ENCODE measurements around the gene WWOX. TPM values are rescaled to one million over a fixed set of nuclear protein-coding genes. Genes with fewer than 3 reads are reported as not detected.

WWOX gene
- total RNA-seq, 1 donor from 2014 or later, result 7.3 TPM

DNA sequence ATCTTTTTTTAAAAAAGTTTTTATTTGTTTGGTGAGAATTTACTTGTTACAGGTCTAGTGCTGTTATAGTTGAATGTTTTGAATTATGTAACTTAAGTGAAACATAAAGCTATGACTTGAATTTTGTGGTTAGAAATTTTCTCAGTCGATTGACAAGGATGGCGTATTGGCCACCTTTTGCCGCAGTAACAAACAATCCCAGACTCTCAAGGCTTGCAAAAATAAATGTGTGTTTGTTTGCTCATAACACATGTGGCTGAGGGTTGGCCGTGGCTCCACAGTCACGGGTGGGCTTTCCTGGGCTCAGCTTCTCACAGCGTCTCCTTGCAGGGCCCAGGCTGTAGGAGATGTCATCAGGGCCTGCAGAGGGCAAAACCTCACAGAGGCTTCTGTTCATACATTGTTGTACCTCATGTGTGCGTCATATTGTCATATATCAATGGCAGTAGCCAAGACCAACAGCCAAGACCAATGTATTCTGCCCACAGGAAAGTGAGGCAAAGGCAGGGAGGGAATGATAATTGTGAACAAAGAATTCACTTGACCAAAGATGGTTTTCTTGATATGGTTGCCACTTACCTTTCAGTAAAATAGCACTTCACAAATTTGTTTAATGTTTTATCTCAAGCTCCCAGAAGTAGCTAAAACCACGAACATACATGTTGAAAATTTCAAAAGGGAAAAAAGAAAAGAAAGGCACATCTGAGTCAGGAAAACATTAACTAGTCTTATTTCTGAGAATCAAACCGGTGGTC, 93.5 kb downstream of the WWOX start:
- H3K36me3 ChIP-seq (ENCODE audit: insufficient read depth, low read length), result no peaks in the 10 kb centered on the region
- no peaks in the 10 kb centered on the region for H3K9me3 ChIP-seq (ENCODE audit: insufficient read depth, low read depth, low read length)
- no peaks in the 10 kb centered on the region for H3K4me1 ChIP-seq (ENCODE audit: insufficient read depth, low read length)
- no peak overlapping the region for H3K27ac Mint-ChIP-seq (ENCODE audit: unreplicated experiment)
- no peak overlapping the region for H3K4me2 ChIP-seq (ENCODE audit: low read length)
- no peak overlapping the region for H3K4me3 Mint-ChIP-seq (ENCODE audit: unreplicated experiment)
- H3K27ac ChIP-seq (ENCODE audit: low read depth, low read length), result no peak overlapping the region
- no peaks in the 10 kb centered on the region for H3K36me3 Mint-ChIP-seq (ENCODE audit: low read depth, unreplicated experiment)
- no peaks in the 10 kb centered on the region for H3K27me3 Mint-ChIP-seq (ENCODE audit: low read depth, unreplicated experiment)
- FAIRE-seq, result no peak
- H3K79me2 ChIP-seq (ENCODE audit: insufficient read depth, low read length), result no peaks in the 10 kb centered on the region
- H4K20me1 ChIP-seq (ENCODE audit: insufficient read depth, low read length), result no peaks in the 10 kb centered on the region
- no peak for DNase-seq (ENCODE audit: low read depth)
- H3K9ac ChIP-seq (ENCODE audit: low read length), result no peak overlapping the region
- TF ChIP-seq EZH2 (IDR thresholded peaks at IDR 0.05; ENCODE audit: insufficient read depth, low read length) (no peak), CTCF (IDR thresholded peaks at IDR 0.05; ENCODE audit: insufficient read depth, low read depth, low read length) (no peak)
- H3K4me3 ChIP-seq (ENCODE audit: insufficient read depth, low read depth, low read length), result no peak overlapping the region
- no peaks in the 10 kb centered on the region for H3K27me3 ChIP-seq (ENCODE audit: insufficient read depth, low read length)
- no peak overlapping the region for H2AFZ ChIP-seq (ENCODE audit: low read depth, low read length)
- H3K9me3 Mint-ChIP-seq (ENCODE audit: unreplicated experiment), result peaks cover 5% of the 10 kb centered on the region
- no peaks in the 10 kb centered on the region for H3K4me1 Mint-ChIP-seq (ENCODE audit: low read depth, unreplicated experiment)

GRCh38 chr16:78194948-78195347, 95.5 kb downstream of the WWOX start:
- peaks cover 4% of the 10 kb centered on the region for H3K9me3 Mint-ChIP-seq (ENCODE audit: unreplicated experiment)
- H3K27ac Mint-ChIP-seq (ENCODE audit: unreplicated experiment), result no peak overlapping the region
- no peaks in the 10 kb centered on the region for H3K36me3 Mint-ChIP-seq (ENCODE audit: low read depth, unreplicated experiment)
- Histone ChIP-seq H3K79me2 (ENCODE audit: insufficient read depth, low read length) (no peaks in the 10 kb centered on the region), H2AFZ (ENCODE audit: low read depth, low read length) (no peak overlapping the region), H3K36me3 (ENCODE audit: insufficient read depth, low read length) (no peaks in the 10 kb centered on the region), H3K4me3 (ENCODE audit: insufficient read depth, low read depth, low read length) (no peak overlapping the region), H3K27ac (ENCODE audit: low read depth, low read length) (no peak overlapping the region), H3K27me3 (ENCODE audit: insufficient read depth, low read length) (no peaks in the 10 kb centered on the region), H3K4me2 (ENCODE audit: low read length) (no peak overlapping the region), H4K20me1 (ENCODE audit: insufficient read depth, low read length) (no peaks in the 10 kb centered on the region), H3K9ac (ENCODE audit: low read length) (no peak overlapping the region), H3K9me3 (ENCODE audit: insufficient read depth, low read depth, low read length) (no peaks in the 10 kb centered on the region), H3K4me1 (ENCODE audit: insufficient read depth, low read length) (no peaks in the 10 kb centered on the region)
- TF ChIP-seq EZH2 (IDR thresholded peaks at IDR 0.05; ENCODE audit: insufficient read depth, low read length) (no peak), CTCF (IDR thresholded peaks at IDR 0.05; ENCODE audit: insufficient read depth, low read depth, low read length) (no peak)
- H3K4me1 Mint-ChIP-seq (ENCODE audit: low read depth, unreplicated experiment), result peaks cover 7% of the 10 kb centered on the region
- no peak overlapping the region for H3K4me3 Mint-ChIP-seq (ENCODE audit: unreplicated experiment)
- no peaks in the 10 kb centered on the region for H3K27me3 Mint-ChIP-seq (ENCODE audit: low read depth, unreplicated experiment)
- FAIRE-seq (no peak), DNase-seq (ENCODE audit: low read depth) (no peak)

GRCh38 chr16:78195797-78196196, 96.3 kb downstream of the WWOX start:
- TF ChIP-seq EZH2 (IDR thresholded peaks at IDR 0.05; ENCODE audit: insufficient read depth, low read length), result no peak
- TF ChIP-seq CTCF (IDR thresholded peaks at IDR 0.05; ENCODE audit: insufficient read depth, low read depth, low read length), result no peak
- H4K20me1 ChIP-seq (ENCODE audit: insufficient read depth, low read length), result no peaks in the 10 kb centered on the region
- no peak overlapping the region for H2AFZ ChIP-seq (ENCODE audit: low read depth, low read length)
- no peaks in the 10 kb centered on the region for H3K9me3 ChIP-seq (ENCODE audit: insufficient read depth, low read depth, low read length)
- no peak overlapping the region for H3K27ac Mint-ChIP-seq (ENCODE audit: unreplicated experiment)
- H3K36me3 Mint-ChIP-seq (ENCODE audit: low read depth, unreplicated experiment), result no peaks in the 10 kb centered on the region
- H3K4me3 Mint-ChIP-seq (ENCODE audit: unreplicated experiment), result no peak overlapping the region
- no peaks in the 10 kb centered on the region for H3K79me2 ChIP-seq (ENCODE audit: insufficient read depth, low read length)
- no peak overlapping the region for H3K27ac ChIP-seq (ENCODE audit: low read depth, low read length)
- no peak overlapping the region for H3K4me2 ChIP-seq (ENCODE audit: low read length)
- H3K27me3 Mint-ChIP-seq (ENCODE audit: low read depth, unreplicated experiment), result no peaks in the 10 kb centered on the region
- no peak for DNase-seq (ENCODE audit: low read depth)
- H3K36me3 ChIP-seq (ENCODE audit: insufficient read depth, low read length), result no peaks in the 10 kb centered on the region
- peaks cover 7% of the 10 kb centered on the region for H3K4me1 Mint-ChIP-seq (ENCODE audit: low read depth, unreplicated experiment)
- no peak overlapping the region for H3K9ac ChIP-seq (ENCODE audit: low read length)
- H3K4me1 ChIP-seq (ENCODE audit: insufficient read depth, low read length), result no peaks in the 10 kb centered on the region
- H3K9me3 Mint-ChIP-seq (ENCODE audit: unreplicated experiment), result no peaks in the 10 kb centered on the region
- no peak for FAIRE-seq
- no peaks in the 10 kb centered on the region for H3K27me3 ChIP-seq (ENCODE audit: insufficient read depth, low read length)
- no peak overlapping the region for H3K4me3 ChIP-seq (ENCODE audit: insufficient read depth, low read depth, low read length)
